ENCODE data around the gene GFRA4. TPM values are rescaled to one million over a fixed set of nuclear protein-coding genes. Genes with fewer than 3 reads are reported as not detected.

GFRA4 gene
- total RNA-seq, 1 experiment from 2014 or later: not detected

- TF ChIP-seq ZNF138 (CRISPR knock-in tag; conservative IDR thresholded peaks at IDR 0.05): no peak
- no peak for TF ChIP-seq ZNF232 (CRISPR knock-in tag; IDR thresholded peaks at IDR 0.05)
- no peak for TF ChIP-seq IRF2 (CRISPR knock-in tag; IDR thresholded peaks at IDR 0.05; ENCODE audit: borderline replicate concordance, low read depth)
- TF ChIP-seq MLX (CRISPR knock-in tag; IDR thresholded peaks at IDR 0.05): no peak
- no peak for TF ChIP-seq EMX1 (CRISPR knock-in tag; IDR thresholded peaks at IDR 0.05)
- no peak for TF ChIP-seq CBFB (CRISPR knock-in tag; IDR thresholded peaks at IDR 0.05; ENCODE audit: low read depth)
- TF ChIP-seq, protein P1, sequence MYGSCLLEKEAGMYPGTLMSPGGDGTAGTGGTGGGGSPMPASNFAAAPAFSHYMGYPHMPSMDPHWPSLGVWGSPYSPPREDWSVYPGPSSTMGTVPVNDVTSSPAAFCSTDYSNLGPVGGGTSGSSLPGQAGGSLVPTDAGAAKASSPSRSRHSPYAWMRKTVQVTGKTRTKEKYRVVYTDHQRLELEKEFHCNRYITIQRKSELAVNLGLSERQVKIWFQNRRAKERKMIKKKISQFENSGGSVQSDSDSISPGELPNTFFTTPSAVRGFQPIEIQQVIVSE (CRISPR knock-in tag; IDR thresholded peaks at IDR 0.05; ENCODE audit: borderline replicate concordance): no peak
- TF ChIP-seq OVOL2 (CRISPR knock-in tag; IDR thresholded peaks at IDR 0.05; ENCODE audit: borderline replicate concordance): no peak
- TF ChIP-seq, protein P2, sequence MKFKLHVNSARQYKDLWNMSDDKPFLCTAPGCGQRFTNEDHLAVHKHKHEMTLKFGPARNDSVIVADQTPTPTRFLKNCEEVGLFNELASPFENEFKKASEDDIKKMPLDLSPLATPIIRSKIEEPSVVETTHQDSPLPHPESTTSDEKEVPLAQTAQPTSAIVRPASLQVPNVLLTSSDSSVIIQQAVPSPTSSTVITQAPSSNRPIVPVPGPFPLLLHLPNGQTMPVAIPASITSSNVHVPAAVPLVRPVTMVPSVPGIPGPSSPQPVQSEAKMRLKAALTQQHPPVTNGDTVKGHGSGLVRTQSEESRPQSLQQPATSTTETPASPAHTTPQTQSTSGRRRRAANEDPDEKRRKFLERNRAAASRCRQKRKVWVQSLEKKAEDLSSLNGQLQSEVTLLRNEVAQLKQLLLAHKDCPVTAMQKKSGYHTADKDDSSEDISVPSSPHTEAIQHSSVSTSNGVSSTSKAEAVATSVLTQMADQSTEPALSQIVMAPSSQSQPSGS (CRISPR knock-in tag; IDR thresholded peaks at IDR 0.05; ENCODE audit: borderline replicate concordance, low read depth): no peak
- no peak for TF ChIP-seq ZNF263 (CRISPR knock-in tag; IDR thresholded peaks at IDR 0.05; ENCODE audit: low read depth)
- POLR2A ChIA-PET: no interaction called here
- no peak for ATAC-seq
- CTCF ChIA-PET: no interaction called here
- no peak for DNase-seq (ENCODE audit: low spot score)
- Mint-ChIP-seq H3K36me3 (no peaks in the 10 kb centered on the region; the same call in 1 of the 2 replicates), H3K27ac (no peak overlapping the region), H3K4me1 (no peaks in the 10 kb centered on the region), H3K4me3 (no peak overlapping the region), H3K9me3 (peaks cover 9% of the 10 kb centered on the region), H3K27me3 (ENCODE audit: low read depth) (no peaks in the 10 kb centered on the region)
Measured at GRCh38 chr20:3640259-3640658, 22.9 kb downstream of the GFRA4 start.

- DNase-seq (ENCODE audit: low spot score) (no peak), ATAC-seq (no peak)
- ChIA-PET CTCF (interaction anchor here (1.4 kb wide), 1 partner anchor 72 kb away, joined by 5 read pairs; no protein-coding TSS in a partner anchor), POLR2A (no interaction called here)
- Mint-ChIP-seq H3K36me3 (no peaks in the 10 kb centered on the region; the same call in 1 of the 2 replicates), H3K27me3 (ENCODE audit: low read depth) (no peaks in the 10 kb centered on the region), H3K27ac (no peak overlapping the region), H3K4me3 (no peak overlapping the region), H3K9me3 (peaks cover 3% of the 10 kb centered on the region; the same call in 1 of the 2 replicates), H3K4me1 (peaks cover 2% of the 10 kb centered on the region)
- TF ChIP-seq GTF2I (CRISPR knock-in tag; conservative IDR thresholded peaks at IDR 0.05) (no peak), GABPB1 (CRISPR knock-in tag; IDR thresholded peaks at IDR 0.05) (no peak), NFYB (CRISPR knock-in tag; conservative IDR thresholded peaks at IDR 0.05; ENCODE audit: low read depth) (no peak), E2F1 (CRISPR knock-in tag; IDR thresholded peaks at IDR 0.05) (no peak), GRHL2 (CRISPR knock-in tag; IDR thresholded peaks at IDR 0.05; ENCODE audit: insufficient replicate concordance, severe bottlenecking) (no peak), NFATC4 (CRISPR knock-in tag; IDR thresholded peaks at IDR 0.05) (no peak), HMGA2 (CRISPR knock-in tag; IDR thresholded peaks at IDR 0.05) (no peak)
- TF ChIP-seq, protein P3, sequence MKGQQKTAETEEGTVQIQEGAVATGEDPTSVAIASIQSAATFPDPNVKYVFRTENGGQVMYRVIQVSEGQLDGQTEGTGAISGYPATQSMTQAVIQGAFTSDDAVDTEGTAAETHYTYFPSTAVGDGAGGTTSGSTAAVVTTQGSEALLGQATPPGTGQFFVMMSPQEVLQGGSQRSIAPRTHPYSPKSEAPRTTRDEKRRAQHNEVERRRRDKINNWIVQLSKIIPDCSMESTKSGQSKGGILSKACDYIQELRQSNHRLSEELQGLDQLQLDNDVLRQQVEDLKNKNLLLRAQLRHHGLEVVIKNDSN (CRISPR knock-in tag; IDR thresholded peaks at IDR 0.05): no peak
- TF ChIP-seq, protein P4, sequence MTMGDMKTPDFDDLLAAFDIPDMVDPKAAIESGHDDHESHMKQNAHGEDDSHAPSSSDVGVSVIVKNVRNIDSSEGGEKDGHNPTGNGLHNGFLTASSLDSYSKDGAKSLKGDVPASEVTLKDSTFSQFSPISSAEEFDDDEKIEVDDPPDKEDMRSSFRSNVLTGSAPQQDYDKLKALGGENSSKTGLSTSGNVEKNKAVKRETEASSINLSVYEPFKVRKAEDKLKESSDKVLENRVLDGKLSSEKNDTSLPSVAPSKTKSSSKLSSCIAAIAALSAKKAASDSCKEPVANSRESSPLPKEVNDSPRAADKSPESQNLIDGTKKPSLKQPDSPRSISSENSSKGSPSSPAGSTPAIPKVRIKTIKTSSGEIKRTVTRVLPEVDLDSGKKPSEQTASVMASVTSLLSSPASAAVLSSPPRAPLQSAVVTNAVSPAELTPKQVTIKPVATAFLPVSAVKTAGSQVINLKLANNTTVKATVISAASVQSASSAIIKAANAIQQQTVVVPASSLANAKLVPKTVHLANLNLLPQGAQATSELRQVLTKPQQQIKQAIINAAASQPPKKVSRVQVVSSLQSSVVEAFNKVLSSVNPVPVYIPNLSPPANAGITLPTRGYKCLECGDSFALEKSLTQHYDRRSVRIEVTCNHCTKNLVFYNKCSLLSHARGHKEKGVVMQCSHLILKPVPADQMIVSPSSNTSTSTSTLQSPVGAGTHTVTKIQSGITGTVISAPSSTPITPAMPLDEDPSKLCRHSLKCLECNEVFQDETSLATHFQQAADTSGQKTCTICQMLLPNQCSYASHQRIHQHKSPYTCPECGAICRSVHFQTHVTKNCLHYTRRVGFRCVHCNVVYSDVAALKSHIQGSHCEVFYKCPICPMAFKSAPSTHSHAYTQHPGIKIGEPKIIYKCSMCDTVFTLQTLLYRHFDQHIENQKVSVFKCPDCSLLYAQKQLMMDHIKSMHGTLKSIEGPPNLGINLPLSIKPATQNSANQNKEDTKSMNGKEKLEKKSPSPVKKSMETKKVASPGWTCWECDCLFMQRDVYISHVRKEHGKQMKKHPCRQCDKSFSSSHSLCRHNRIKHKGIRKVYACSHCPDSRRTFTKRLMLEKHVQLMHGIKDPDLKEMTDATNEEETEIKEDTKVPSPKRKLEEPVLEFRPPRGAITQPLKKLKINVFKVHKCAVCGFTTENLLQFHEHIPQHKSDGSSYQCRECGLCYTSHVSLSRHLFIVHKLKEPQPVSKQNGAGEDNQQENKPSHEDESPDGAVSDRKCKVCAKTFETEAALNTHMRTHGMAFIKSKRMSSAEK (CRISPR knock-in tag; IDR thresholded peaks at IDR 0.05; ENCODE audit: borderline replicate concordance): no peak
- TF ChIP-seq, protein P5, sequence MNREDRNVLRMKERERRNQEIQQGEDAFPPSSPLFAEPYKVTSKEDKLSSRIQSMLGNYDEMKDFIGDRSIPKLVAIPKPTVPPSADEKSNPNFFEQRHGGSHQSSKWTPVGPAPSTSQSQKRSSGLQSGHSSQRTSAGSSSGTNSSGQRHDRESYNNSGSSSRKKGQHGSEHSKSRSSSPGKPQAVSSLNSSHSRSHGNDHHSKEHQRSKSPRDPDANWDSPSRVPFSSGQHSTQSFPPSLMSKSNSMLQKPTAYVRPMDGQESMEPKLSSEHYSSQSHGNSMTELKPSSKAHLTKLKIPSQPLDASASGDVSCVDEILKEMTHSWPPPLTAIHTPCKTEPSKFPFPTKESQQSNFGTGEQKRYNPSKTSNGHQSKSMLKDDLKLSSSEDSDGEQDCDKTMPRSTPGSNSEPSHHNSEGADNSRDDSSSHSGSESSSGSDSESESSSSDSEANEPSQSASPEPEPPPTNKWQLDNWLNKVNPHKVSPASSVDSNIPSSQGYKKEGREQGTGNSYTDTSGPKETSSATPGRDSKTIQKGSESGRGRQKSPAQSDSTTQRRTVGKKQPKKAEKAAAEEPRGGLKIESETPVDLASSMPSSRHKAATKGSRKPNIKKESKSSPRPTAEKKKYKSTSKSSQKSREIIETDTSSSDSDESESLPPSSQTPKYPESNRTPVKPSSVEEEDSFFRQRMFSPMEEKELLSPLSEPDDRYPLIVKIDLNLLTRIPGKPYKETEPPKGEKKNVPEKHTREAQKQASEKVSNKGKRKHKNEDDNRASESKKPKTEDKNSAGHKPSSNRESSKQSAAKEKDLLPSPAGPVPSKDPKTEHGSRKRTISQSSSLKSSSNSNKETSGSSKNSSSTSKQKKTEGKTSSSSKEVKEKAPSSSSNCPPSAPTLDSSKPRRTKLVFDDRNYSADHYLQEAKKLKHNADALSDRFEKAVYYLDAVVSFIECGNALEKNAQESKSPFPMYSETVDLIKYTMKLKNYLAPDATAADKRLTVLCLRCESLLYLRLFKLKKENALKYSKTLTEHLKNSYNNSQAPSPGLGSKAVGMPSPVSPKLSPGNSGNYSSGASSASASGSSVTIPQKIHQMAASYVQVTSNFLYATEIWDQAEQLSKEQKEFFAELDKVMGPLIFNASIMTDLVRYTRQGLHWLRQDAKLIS (CRISPR knock-in tag; IDR thresholded peaks at IDR 0.05; ENCODE audit: borderline replicate concordance): no peak
Measured at GRCh38 chr20:3635346-3635745, 27.9 kb downstream of the GFRA4 start.

Measured in WTC11 (cell line).